Epithelial cell of esophagus (primary cell): ENCODE measurements around the gene TRIM17.

Experiments
- DNase-seq: peaks from one replicate; pipeline ENCODE4 v3.0.0; 2010; ENCODE audit warnings: low read depth
- H3K4me3 ChIP-seq: 2 replicates; pipeline ENCODE4 v1.5.1; 2011; ENCODE audit warnings: mild to moderate bottlenecking, low read length, control low read depth
- CTCF ChIP-seq: IDR thresholded peaks from 2 replicates; pipeline ENCODE4 v1.5.1; 2011; ENCODE audit warnings: low read depth, mild to moderate bottlenecking, low read length, control low read depth, inconsistent platforms; ENCODE audit not compliant: insufficient read depth; ENCODE audit errors: missing control alignments

Gene TRIM17

GRCh38 chr1:228426518-228427175 lies 10.0 kb upstream of the TRIM17 start:
- no peak for TF ChIP-seq CTCF
- no peak for DNase-seq

DNA sequence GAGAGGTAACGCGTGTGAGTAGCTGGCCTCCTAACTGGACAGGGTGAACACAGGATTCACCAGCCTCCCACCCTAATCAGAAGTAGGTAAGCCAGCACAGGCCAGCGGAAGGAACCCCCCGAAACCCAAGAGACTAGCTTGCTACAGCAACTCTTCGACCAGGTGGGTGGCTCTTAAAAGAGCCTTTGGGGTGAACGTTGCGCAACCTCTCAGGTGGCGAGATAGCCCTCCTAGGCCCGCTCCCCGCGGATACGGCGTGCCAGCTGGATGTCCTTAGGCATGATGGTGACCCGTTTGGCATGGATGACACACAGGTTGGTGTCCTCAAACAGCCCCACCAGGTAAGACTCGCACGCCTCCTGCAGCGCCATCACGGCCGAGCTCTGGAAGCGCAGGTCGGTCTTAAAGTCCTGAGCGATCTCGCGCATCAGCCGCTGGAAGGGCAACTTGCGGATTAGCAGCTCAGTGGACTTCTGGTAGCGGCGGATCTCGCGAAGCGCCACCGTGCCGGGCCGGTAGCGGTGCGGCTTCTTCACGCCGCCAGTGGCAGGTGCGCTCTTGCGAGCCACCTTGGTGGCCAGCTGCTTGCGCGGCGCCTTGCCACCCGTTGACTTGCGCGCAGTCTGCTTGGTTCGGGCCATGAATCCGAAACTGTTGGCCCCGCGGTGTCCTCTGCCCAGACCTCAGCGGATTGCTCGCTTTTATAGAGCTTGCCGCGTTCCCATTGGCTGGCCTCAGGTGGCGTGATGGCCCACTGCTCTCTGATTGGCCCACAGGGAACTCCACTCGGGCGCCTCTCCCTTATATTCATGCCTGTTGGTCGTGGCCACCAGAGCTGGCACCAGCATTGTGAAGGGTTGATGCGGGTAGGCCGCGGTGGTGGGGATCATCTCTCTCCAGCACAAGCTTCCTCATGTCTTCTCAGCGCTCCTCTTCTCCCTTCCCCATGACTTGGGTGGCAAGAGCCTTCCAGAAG lies 8.3 kb upstream of the TRIM17 start:
- no peak for DNase-seq
- no peak for TF ChIP-seq CTCF
- no peak overlapping the region for H3K4me3 ChIP-seq

More at GRCh38 chr1:228426518-228427175, 10.0 kb upstream of the TRIM17 start:
- H3K4me3 ChIP-seq: no peak overlapping the region

- H3K4me3 ChIP-seq: no peak overlapping the region
- no peak for DNase-seq
- TF ChIP-seq CTCF: no peak
These were observed 6.9 kb upstream of the TRIM17 start for GRCh38 chr1:228423404-228424053.

DNA sequence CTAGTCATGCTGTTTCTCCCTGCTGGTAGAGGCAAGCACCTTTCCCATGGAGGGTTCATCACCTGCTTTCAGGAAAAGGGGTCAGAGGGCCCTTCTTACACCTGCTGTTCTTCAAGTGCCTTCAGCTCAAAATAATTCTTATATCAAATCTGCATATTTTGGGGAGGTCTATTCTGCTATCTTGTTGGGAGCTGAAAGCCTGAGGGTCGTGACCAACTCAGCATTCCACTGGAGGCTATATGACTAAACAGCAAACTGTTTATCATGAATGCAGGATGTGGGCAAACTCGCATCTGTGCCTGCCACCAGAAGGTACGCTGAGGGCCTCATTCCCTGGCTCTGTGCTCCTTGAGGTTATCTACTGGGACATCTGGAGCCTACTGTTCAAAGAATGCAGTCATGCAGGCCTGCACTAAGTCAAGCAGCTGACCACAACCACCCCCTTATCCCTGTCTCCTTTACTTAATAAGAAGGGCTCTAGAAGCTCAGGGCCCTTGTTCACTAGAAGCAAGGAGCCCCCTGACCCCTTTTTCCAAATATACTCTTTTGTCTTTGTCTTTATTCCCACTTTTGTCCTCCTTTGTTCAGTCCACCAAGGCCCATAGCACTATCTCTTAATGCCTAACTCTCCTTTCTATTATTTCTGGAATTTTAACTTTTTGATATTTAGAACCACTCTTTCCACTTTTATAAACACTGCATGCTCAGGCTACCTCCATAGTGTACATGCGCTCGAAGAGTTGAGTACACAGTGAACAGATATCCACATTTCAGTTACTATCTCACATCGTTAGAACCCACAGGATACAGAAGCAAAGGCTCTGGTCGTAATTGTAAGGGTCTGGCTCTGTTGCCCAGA lies 4.5 kb upstream of the TRIM17 start:
- TF ChIP-seq CTCF: no peak
- no peak for DNase-seq
- H3K4me3 ChIP-seq: no peak overlapping the region

DNA sequence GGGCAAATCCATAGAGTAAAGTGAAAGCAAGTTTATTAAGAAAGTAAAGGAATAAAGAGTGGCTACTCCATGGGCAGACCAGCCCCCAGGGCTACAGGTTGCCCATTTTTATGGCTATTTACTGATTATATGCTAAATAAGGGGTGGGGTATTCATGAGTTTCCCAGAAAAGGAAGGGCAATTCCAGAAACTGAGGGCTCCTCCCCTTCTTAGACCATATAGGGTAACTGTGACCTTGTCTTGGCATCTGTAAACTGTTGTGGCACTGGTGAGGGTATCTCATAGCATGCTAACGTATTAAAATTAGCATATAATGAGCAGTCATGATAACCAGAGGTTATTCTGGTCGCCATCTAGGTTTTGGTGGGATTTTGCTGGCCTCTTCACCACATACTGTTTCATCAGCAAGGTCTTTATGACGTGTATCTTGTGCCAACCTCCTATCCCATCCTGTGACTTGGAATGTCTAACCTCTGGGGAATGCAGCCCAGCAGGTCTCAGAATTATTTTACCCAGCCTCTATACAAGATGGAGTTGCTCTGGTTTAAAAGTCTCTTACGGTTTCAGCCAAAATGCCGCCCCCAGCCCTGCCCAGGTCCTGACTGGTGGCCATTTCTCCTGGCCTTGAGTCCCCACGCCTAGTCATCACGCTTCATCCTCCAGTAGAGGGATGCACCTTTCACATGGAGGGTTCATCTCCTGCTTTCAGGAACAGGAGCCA lies 982 bp upstream of the TRIM17 start:
- TF ChIP-seq CTCF: no peak
- no peak overlapping the region for H3K4me3 ChIP-seq
- DNase-seq: peak; percentile 90

- DNase-seq: no peak
- H3K4me3 ChIP-seq: peak overlapping the region; percentile 40
- no peak for TF ChIP-seq CTCF
These were observed 400 bp upstream of the TRIM17 start for GRCh38 chr1:228417061-228417460.
